Measurements from ENCODE around the gene ANKUB1. TPM values are rescaled to one million over a fixed set of nuclear protein-coding genes. Genes with fewer than 3 reads are reported as not detected.

ANKUB1 gene
- total RNA-seq, 1 donor from 2014 or later = 0.13 TPM

DNA sequence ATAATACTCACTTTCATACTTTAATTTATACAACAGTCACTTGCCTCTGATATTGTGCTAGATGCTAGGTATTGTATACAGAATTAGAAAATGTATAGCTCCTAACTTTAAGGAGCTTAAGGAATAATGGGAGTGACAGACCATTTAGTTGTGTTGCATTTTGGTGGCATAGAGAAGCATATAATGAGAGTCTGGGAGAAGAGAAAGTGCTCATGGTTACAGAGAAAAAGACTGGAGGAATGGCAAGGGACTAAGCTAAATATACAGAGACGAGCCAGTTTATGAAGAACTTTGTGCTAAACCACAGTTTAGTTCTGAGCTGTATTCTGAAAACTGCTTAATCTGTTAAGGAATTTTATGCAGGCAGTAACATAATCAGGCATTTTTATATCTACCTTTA is 27.1 kb upstream of the ANKUB1 start:
- peaks cover 26% of the 10 kb centered on the region for H3K36me3 Mint-ChIP-seq

DNA sequence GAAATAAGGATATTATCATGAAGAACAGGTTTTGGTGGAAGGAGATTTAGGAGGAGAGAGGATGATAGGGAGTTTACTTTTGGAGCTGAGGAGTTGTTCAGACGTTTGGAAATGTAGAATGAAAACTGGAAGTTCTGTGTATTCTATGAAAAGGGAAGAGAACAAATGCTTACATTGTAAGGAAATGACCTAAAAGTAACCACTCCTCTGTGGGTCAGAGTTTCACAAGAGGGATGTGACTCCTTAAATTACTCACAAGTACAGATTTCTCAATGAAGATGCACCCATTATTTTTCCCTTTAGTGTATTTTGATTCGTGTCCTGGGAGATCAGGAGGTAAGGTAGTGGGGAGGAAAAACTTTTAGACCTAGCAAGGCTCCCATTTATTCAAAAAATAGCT is 24.6 kb upstream of the ANKUB1 start:
- Mint-ChIP-seq H3K27me3 (ENCODE audit: low read depth) (no peaks in the 10 kb centered on the region), H3K4me1 (peaks cover 29% of the 10 kb centered on the region), H3K4me3 (no peak overlapping the region), H3K9me3 (peaks cover 16% of the 10 kb centered on the region), H3K27ac (no peak overlapping the region), H3K36me3 (peaks cover 11% of the 10 kb centered on the region)
- no peak for DNase-seq (ENCODE audit: low spot score in 2 of 2, unreplicated experiment in 2 of 2)
- TF ChIP-seq CTCF (IDR thresholded peaks at IDR 0.05; ENCODE audit: unreplicated experiment) = no peak

More for the DNA sequence above, 27.1 kb upstream of the ANKUB1 start:
- H3K4me1 Mint-ChIP-seq = peaks cover 18% of the 10 kb centered on the region
- peaks cover 38% of the 10 kb centered on the region for H3K9me3 Mint-ChIP-seq
- no peaks in the 10 kb centered on the region for H3K27me3 Mint-ChIP-seq (ENCODE audit: low read depth)
- no peak overlapping the region for H3K4me3 Mint-ChIP-seq
- no peak for DNase-seq (ENCODE audit: low spot score in 2 of 2, unreplicated experiment in 2 of 2)
- H3K27ac Mint-ChIP-seq = no peak overlapping the region
- TF ChIP-seq CTCF (IDR thresholded peaks at IDR 0.05; ENCODE audit: unreplicated experiment) = no peak

DNA sequence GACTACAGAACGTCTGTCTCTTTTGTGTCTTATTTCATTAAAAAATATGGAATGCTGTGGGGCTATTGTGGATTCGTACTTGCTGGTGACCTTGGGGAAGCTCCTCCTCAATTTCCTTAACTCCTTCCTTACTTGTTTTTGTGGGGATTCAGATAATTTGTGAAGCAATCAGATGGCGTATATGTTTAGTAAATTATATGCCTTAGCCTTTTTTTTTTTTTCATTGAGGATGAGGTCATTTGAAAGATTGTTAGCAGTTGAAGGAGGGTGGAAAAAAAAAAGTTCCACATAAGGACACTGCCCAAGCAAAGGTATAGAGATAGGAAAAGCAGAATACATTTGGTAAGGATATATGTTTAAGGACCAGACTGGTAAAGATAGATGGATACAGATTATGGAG is 24.0 kb upstream of the ANKUB1 start:
- H3K4me1 Mint-ChIP-seq = peaks cover 29% of the 10 kb centered on the region
- no peaks in the 10 kb centered on the region for H3K27me3 Mint-ChIP-seq (ENCODE audit: low read depth)
- no peak overlapping the region for H3K4me3 Mint-ChIP-seq
- no peak for DNase-seq (ENCODE audit: low spot score in 2 of 2, unreplicated experiment in 2 of 2)
- H3K27ac Mint-ChIP-seq = peak overlapping the region; percentile 35
- peaks cover 10% of the 10 kb centered on the region for H3K9me3 Mint-ChIP-seq
- peaks cover 4% of the 10 kb centered on the region for H3K36me3 Mint-ChIP-seq
- no peak for TF ChIP-seq CTCF (IDR thresholded peaks at IDR 0.05; ENCODE audit: unreplicated experiment)

- TF ChIP-seq CTCF (IDR thresholded peaks at IDR 0.05; ENCODE audit: unreplicated experiment) = no peak
- no peak for DNase-seq (ENCODE audit: low spot score in 2 of 2, unreplicated experiment in 2 of 2)
- Mint-ChIP-seq H3K4me1 (peaks cover 29% of the 10 kb centered on the region), H3K36me3 (peaks cover 1% of the 10 kb centered on the region), H3K9me3 (peaks cover 4% of the 10 kb centered on the region), H3K27me3 (ENCODE audit: low read depth) (no peaks in the 10 kb centered on the region), H3K27ac (no peak overlapping the region), H3K4me3 (no peak overlapping the region)
These were observed 23.4 kb upstream of the ANKUB1 start for GRCh38 chr3:149815728-149816127.

- peaks cover 29% of the 10 kb centered on the region for H3K4me1 Mint-ChIP-seq
- peak overlapping the region; percentile 99 for H3K27ac Mint-ChIP-seq
- DNase-seq (ENCODE audit: low spot score in 2 of 2, unreplicated experiment in 2 of 2) = no peak
- no peaks in the 10 kb centered on the region for H3K27me3 Mint-ChIP-seq (ENCODE audit: low read depth)
- peaks cover under 1% of the 10 kb centered on the region for H3K36me3 Mint-ChIP-seq
- H3K4me3 Mint-ChIP-seq = peak overlapping the region; percentile 98
- TF ChIP-seq CTCF (IDR thresholded peaks at IDR 0.05; ENCODE audit: unreplicated experiment) = no peak
- peaks cover 2% of the 10 kb centered on the region for H3K9me3 Mint-ChIP-seq
These were observed 23.0 kb upstream of the ANKUB1 start for GRCh38 chr3:149815321-149815720.

Measured in mesothelial cell of epicardium (in vitro differentiated cells).